ENCODE data around the gene TEC.

DNA sequence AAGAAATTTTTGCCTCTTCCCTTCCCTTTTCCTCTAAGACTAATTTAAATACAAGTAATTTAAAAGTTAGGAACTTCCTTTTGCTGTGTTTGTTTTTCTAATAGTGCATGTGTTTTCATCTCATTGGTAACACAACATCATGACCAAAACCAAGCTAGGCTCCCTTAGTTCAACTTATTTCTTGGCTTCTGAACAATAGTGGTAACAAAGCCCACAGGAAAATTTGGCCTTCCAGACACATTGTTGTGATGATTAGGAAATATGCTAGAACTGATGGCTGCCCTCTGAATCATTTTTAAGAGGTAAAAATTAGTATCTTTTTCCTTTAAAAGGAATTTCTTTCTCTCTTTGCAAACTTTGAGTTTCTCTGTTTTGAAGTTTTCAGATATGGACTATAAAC is 25.5 kb upstream of the TEC start:
- TF ChIP-seq GATA2 (IDR thresholded peaks at IDR 0.05; ENCODE audit: low read depth, low read length) (no peak), GATA3 (IDR thresholded peaks at IDR 0.05; ENCODE audit: low read depth, low read length) (no peak)

All from SH-SY5Y (cell line).